GM19438 (cell line): ENCODE measurements around the gene DAZAP1.
A peak's percentile ranks its signal among the peaks of the same experiment; 100 is the strongest.
"Not testable (repeated sequence)": the region's sequence is repeated elsewhere in the genome, so short reads cannot be mapped to it uniquely, and the experiment has no call there.

Source experiments
- ATAC-seq: cut with Tn5 transposase; IDR thresholded peaks from one replicate; pipeline ENCODE4 v1.9.1; 2021; ENCODE audit warnings: low read depth; ENCODE audit not compliant: unreplicated experiment

DAZAP1 gene

GRCh38 chr19:1438933-1439354 is 31.6 kb downstream of the DAZAP1 start:
- ATAC-seq = no peak

GRCh38 chr19:1439525-1440417 is 32.4 kb downstream of the DAZAP1 start:
- not testable (repeated sequence) for ATAC-seq

- ATAC-seq = no peak
Observed at GRCh38 chr19:1440418-1440801, 33.0 kb downstream of the DAZAP1 start.

- ATAC-seq = no peak
Observed at GRCh38 chr19:1441022-1441426, 33.6 kb downstream of the DAZAP1 start.

GRCh38 chr19:1441677-1442438 is 34.5 kb downstream of the DAZAP1 start:
- no peak for ATAC-seq

GRCh38 chr19:1445185-1445931 is 38.0 kb downstream of the DAZAP1 start:
- peak; percentile 71 for ATAC-seq

GRCh38 chr19:1445932-1446712 is 38.7 kb downstream of the DAZAP1 start:
- no peak for ATAC-seq

GRCh38 chr19:1446713-1447481 is 39.5 kb downstream of the DAZAP1 start:
- no peak for ATAC-seq

GRCh38 chr19:1447504-1447903 is 40.1 kb downstream of the DAZAP1 start:
- ATAC-seq = no peak

GRCh38 chr19:1447944-1448343 is 40.6 kb downstream of the DAZAP1 start:
- ATAC-seq = no peak

- ATAC-seq = no peak
Observed at GRCh38 chr19:1449467-1450442, 42.4 kb downstream of the DAZAP1 start, which contains the start of gene APC2. TSS of gene APC2 (plus strand) at chr19:1450121. CDS start at chr19:1453002, 2,881 bp downstream.

- ATAC-seq = no peak
Observed at GRCh38 chr19:1450735-1451731, 43.6 kb downstream of the DAZAP1 start.

- no peak for ATAC-seq
Observed at GRCh38 chr19:1451916-1452801, 44.8 kb downstream of the DAZAP1 start.

- no peak for ATAC-seq
Observed at GRCh38 chr19:1452802-1453524, 45.6 kb downstream of the DAZAP1 start.
